ENCODE results near the gene LTBP3. TPM values are rescaled to one million over a fixed set of nuclear protein-coding genes. Genes with fewer than 3 reads are reported as not detected.
"Not testable (repeated sequence)": the region's sequence is repeated elsewhere in the genome, so short reads cannot be mapped to it uniquely, and the experiment has no call there.

The LTBP3 gene
- total and polyA plus RNA-seq, 3 donors from 2014 or later: 58.1 to 126 (median 112) TPM

DNA sequence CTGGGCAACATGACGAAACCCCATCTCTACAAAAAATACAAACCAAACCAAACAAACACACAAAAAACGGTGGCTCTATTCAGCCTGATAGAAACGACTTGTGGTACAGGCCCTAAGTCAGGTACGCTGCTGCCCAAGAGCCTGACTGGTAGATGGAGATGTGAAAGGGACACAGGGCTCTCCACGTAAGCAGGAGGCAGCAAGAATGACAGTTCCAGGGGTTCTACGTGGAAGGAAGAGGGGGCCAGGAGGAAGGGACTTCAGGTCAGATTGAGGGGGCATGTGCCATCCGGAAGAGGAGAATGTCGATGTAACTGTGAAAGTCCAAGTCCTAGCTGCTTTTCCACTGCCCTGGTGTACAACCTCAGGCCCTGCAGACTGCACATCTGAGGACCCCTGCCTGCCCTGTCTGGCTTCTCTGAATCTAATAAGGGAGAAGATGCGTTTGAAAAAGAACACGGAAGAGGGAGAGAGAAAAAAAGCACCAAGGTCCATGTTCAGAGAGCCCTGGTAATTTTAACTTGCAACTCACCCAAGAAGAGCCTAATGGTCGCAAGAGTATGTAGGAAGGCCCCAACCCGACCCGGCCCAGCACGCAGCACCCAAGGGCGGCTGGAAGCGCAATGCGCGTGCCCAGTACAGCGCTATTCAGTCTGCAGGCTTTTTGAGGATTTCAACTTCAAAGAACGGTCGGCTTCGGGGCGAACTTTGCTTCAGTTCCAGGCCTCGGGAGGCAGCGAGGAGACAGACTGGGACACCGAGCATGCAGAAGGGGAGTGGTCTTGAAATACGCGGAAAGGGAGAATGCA lies 11.2 kb upstream of the LTBP3 start:
- Histone ChIP-seq H3K27ac (peak overlapping the region; percentile 88 to 89), H3K27me3 (no peaks in the 10 kb centered on the region), H3K9me3 (no peaks in the 10 kb centered on the region), H3K4me3 (peak overlapping the region; percentile 75 to 93), H3K4me1 (peaks cover 33% of the 10 kb centered on the region), H3K36me3 (ENCODE audit: low read depth, missing control alignments) (no peaks in the 10 kb centered on the region)
- DNase-seq: no peak
- TF ChIP-seq POLR2A (IDR thresholded peaks at IDR 0.05): no peak
- TF ChIP-seq, protein P1, sequence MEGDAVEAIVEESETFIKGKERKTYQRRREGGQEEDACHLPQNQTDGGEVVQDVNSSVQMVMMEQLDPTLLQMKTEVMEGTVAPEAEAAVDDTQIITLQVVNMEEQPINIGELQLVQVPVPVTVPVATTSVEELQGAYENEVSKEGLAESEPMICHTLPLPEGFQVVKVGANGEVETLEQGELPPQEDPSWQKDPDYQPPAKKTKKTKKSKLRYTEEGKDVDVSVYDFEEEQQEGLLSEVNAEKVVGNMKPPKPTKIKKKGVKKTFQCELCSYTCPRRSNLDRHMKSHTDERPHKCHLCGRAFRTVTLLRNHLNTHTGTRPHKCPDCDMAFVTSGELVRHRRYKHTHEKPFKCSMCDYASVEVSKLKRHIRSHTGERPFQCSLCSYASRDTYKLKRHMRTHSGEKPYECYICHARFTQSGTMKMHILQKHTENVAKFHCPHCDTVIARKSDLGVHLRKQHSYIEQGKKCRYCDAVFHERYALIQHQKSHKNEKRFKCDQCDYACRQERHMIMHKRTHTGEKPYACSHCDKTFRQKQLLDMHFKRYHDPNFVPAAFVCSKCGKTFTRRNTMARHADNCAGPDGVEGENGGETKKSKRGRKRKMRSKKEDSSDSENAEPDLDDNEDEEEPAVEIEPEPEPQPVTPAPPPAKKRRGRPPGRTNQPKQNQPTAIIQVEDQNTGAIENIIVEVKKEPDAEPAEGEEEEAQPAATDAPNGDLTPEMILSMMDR (IDR thresholded peaks at IDR 0.05): no peak
- intact Hi-C loops (cut with DNase I; ENCODE audit: low total_unique reads): no loop called here
- 4 to 7% methylated on average over 27 to 28 of the region's 28 CpGs for WGBS, 2 donors

DNA sequence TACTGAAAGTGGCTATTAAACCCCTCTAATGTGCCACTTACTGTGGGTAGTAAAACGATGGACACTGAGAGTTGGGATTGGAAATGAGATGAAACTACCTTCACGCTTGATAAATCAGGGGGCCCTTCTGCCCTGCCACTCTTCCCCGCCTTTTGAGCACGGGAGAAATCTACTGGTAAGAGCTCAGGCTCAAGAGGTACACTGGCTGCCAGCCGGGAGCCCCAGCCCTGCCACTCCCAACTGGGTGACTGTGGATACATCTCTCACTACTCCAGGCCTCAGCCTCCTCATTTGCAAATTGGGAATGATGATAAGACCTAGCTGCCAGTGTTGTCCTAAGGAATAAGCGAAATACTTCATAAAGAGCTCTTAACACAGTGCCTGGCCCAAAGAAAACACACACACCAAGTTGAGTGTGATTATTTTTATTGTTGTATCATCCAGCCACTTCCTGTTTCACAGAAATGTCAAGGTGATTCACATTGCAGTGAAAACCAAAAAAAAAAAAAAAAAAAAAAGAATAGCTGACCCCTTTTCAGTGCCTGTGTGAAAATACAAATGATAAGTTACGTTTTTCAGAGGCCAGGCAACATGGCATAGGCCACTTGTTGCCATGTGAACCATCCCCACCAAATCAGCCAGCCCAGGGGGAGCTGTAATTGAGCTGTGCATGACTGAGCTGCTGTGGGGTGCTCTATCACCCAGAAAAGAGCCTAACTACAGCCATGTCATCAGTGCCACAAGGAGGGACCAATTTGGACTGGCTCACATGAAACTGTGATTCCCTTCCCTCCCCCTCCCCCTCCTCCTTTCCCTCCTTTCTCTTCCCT lies 7.7 kb upstream of the LTBP3 start:
- DNase-seq: no peak
- Histone ChIP-seq H3K27ac (no peak overlapping the region), H3K27me3 (no peaks in the 10 kb centered on the region), H3K4me3 (no peak overlapping the region), H3K9me3 (no peaks in the 10 kb centered on the region), H3K4me1 (peaks cover 13% of the 10 kb centered on the region), H3K36me3 (ENCODE audit: low read depth, missing control alignments) (no peaks in the 10 kb centered on the region)
- no peak for TF ChIP-seq POLR2A (IDR thresholded peaks at IDR 0.05)
- TF ChIP-seq, protein P1 (IDR thresholded peaks at IDR 0.05): no peak
- WGBS, 2 donors: 76 to 82% methylated on average over 7 of the region's 7 CpGs
- intact Hi-C loops (cut with DNase I; ENCODE audit: low total_unique reads): no loop called here

DNA sequence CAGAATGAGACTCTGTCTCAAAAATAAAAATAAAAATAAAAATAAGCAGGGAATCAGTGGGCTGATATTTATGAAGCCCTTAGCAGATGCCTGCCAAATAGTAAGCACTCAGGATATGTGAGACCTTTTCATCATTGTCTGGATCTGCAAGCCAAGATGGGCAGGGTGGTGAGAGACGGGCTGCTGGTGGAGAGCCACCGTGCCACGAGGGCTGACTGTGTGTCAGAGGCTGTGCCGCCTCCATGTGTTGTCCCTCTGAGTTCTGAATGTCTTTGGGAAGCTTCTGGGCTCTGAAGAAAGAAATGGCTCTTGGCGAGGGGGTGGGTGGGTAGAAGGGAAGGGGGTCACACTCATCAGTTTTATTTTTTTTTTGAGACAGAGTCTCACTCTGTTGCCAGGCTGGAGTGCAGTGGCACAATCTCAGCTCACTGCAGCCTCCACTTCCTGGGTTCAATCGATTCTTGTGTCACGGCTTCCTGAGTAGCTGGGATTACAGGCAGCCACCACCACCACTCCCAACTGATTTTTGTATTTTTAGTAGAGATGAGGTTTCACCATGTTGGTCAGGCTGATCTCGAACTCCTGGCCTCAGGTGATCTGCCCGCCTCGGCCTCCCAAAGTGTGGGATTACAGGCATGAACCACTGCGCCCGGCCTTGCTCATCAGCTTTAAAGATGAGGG lies 6.9 kb upstream of the LTBP3 start:
- DNase-seq; H3K4me3 ChIP-seq; intact Hi-C loops (cut with DNase I; ENCODE audit: low total_unique reads); H3K36me3 ChIP-seq (ENCODE audit: low read depth, missing control alignments); H3K9me3 ChIP-seq; H3K27ac ChIP-seq; H3K27me3 ChIP-seq: not testable (repeated sequence)
- WGBS, 2 donors: 90 to 93% methylated on average over 12 of the region's 12 CpGs
- H3K4me1 ChIP-seq: peaks cover 19% of the 10 kb centered on the region

DNA sequence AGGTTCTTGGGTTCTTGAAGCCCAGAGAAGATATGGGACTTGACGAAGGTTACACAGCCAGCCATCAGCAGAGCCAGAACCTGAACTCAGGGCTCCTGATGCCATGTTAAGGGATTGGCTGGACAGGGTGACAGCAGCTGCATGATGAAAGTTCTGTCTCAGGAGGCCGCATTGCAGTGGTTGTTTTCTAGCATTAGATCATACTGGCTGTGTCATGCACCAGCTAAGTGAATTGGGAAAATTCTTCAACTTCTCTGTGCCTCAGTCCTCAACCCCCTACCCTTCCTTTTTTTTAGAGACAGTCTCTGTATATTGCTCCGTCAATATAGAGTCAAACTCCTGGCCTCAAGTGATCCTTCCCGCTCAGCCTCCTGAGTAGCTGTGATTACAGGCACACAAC lies 5.4 kb upstream of the LTBP3 start:
- H3K27ac ChIP-seq: no peak overlapping the region

More for the DNA sequence above, 5.4 kb upstream of the LTBP3 start:
- no peaks in the 10 kb centered on the region for H3K27me3 ChIP-seq
- no peaks in the 10 kb centered on the region for H3K9me3 ChIP-seq
- no peaks in the 10 kb centered on the region for H3K36me3 ChIP-seq (ENCODE audit: low read depth, missing control alignments)
- no peak overlapping the region for H3K4me3 ChIP-seq
- peaks cover 23% of the 10 kb centered on the region for H3K4me1 ChIP-seq
- 94 to 95% methylated on average over 4 of the region's 4 CpGs for WGBS, 2 donors
- intact Hi-C loops (cut with DNase I; ENCODE audit: low total_unique reads): no loop called here
- TF ChIP-seq, protein P1 (IDR thresholded peaks at IDR 0.05): no peak
- TF ChIP-seq POLR2A (IDR thresholded peaks at IDR 0.05): no peak
- DNase-seq: no peak
